ENCODE results near the gene APOBEC4.

DNA sequence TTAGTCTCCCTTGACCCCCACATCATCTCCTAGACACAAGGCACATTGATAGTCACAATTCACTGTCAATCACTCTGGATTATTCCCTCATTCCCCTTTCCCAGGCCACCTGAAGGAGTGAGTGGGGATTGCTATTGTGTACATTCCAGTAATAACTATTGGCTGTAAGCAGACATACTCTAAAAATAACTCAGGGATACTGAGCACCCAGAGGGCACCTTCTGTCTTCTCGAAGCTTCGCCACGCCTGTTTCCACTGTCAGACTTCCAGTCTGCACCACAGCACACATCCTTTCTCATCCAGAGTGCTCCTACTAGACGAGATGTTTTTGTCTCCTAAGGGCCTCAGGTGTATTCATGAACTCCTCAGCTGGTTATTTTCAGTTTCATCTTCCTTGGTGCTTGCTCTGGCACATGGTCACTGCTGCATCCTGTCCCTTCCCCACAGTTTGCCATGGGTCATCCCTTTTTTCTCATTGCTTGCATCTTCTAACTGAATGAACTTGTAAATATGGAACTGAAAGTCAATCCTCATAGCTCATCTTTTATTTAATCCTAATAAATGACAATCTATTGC is 848 bp upstream of the APOBEC4 start:
- TF ChIP-seq, protein P1, sequence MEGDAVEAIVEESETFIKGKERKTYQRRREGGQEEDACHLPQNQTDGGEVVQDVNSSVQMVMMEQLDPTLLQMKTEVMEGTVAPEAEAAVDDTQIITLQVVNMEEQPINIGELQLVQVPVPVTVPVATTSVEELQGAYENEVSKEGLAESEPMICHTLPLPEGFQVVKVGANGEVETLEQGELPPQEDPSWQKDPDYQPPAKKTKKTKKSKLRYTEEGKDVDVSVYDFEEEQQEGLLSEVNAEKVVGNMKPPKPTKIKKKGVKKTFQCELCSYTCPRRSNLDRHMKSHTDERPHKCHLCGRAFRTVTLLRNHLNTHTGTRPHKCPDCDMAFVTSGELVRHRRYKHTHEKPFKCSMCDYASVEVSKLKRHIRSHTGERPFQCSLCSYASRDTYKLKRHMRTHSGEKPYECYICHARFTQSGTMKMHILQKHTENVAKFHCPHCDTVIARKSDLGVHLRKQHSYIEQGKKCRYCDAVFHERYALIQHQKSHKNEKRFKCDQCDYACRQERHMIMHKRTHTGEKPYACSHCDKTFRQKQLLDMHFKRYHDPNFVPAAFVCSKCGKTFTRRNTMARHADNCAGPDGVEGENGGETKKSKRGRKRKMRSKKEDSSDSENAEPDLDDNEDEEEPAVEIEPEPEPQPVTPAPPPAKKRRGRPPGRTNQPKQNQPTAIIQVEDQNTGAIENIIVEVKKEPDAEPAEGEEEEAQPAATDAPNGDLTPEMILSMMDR (conservative IDR thresholded peaks at IDR 0.05 in 1 of 2, IDR thresholded peaks at IDR 0.05 in 1 of 2; ENCODE audit: extremely low read depth in 1 of 2, insufficient read depth in 1 of 2, low read depth in 1 of 2, low read length in 2 of 2), result no peak
- TF ChIP-seq EZH2 (IDR thresholded peaks at IDR 0.05; ENCODE audit: borderline replicate concordance, low read length), result no peak

Measured in mammary epithelial cell (primary cell).